HG03442 (cell line): ENCODE measurements around the gene ZNF768.
"Not testable (repeated sequence)": the region's sequence is repeated elsewhere in the genome, so short reads cannot be mapped to it uniquely, and the experiment has no call there.

Source experiments
- ATAC-seq: cut with Tn5 transposase; IDR thresholded peaks from one replicate; pipeline ENCODE4 v1.9.1; 2021; ENCODE audit warnings: mild to moderate bottlenecking, moderate library complexity; ENCODE audit not compliant: unreplicated experiment

The ZNF768 gene

GRCh38 chr16:30533748-30534367, 7.5 kb upstream of the ZNF768 start:
- peak; percentile 14 for ATAC-seq

GRCh38 chr16:30533146-30533522, 6.8 kb upstream of the ZNF768 start:
- ATAC-seq, result no peak

DNA sequence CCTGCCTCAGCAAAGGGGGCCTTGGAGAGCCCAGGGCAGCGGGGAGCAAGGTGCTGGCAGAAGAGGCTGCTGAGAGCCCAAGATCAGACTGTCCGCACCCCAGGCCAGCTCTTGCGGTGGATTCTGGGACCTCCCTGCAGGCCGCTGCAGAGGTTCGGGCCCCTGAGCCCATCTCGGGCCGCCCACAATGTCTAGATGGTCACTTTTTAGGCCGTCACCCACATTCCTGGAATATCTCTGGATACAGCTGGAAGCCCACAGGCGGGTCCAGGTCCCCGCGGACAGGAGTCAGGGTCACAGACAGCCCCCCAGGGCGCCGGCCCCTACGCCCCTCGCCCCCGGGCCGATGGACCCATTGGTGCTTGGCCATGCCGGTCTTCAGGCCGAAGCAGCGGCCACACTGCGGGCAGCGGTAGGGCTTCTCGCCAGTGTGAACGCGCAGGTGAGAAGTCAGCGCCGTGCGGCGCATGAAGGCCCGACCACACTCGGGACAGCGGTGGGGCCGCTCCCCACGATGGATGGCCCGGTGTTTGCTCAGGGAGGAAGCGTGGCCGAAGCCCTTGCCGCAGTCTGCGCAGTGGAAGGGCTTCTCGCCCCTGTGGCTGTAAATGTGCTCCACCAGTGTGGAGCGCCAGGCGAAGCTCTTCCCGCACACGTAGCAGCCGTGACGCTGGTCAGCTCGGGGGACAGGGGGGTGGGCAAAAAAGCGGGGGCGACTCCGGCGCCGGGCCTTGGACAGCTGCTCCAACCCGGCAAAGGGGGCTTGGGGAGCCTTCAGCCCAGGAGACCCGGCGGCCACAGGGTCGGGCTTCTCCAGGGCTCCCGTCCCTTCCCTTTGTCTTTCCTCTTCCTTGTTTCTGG, 6.1 kb upstream of the ZNF768 start:
- ATAC-seq, result no peak

GRCh38 chr16:30530163-30531037, 4.0 kb upstream of the ZNF768 start:
- no peak for ATAC-seq

DNA sequence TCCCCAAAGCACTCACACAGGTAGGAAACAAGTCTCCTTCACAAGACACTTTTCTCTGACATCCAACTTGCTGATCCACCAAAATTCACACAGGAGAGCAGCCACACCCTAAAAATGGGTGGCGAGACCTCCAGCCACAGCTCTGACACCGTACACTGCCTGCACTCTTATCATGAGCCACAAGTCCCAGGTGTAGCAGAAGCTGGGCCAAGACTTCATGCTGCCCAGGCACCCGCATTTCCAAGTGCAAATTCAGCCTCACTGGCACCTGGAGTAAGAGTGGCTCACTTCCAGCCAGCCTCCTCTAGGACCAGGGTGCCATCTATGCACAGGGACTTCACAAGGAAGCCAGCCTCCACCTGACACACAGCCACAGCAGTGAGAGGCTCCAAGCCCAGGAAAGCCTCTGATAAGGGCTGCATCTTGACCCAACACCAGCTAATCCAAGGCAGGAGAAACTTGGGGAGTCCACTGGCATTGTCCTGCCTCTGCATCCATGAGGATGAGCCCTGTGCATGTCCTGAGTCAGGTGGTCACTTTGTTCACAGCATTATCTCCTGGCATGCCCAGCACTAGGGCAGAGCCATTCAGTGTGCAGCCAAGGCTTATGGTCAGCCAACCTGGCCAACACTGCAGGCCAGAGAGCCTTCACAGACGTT, 2.6 kb upstream of the ZNF768 start:
- ATAC-seq, result no peak

DNA sequence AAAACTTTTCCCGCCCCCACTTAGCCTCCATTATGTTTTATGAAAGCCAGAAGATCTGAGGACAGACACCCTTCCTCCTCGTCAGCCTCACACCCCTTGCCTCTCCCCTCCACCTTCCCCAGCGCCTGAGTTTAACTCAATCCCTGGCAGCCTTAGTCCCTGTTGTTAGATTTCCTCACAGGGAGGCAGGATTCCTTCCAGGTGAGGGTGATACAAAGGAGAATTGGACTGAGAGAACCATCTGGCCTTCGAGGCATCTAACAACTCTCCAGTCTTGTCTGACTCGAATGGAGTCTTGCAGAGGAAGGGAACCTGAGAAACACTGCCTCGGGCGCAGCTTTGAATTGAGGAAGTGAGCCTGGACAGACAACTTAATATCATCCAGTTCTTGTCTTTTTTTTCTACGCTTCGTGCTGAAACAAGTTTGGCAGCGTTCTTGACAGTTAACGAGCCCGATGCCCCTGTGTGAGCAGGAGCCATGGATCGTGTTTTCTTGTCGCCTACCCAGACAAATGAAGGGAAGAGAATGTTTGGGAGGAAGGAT, 1.3 kb upstream of the ZNF768 start:
- ATAC-seq, result no peak

GRCh38 chr16:30526823-30527634, 663 bp upstream of the ZNF768 start:
- peak; percentile 79 for ATAC-seq

DNA sequence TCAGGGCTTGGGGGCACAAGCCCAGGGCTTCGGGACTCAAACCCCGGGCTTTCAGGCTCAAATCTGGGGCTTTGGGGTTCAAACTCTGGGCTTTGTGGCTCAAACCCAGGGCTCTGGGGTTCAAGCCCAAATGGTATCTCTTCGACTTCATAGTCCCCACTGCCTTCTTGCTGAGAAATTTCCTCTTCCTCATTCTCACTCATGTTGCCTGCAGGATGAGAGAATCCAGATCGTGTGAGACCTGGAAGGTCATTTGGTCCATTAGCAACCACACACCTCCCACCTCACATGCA, 576 bp downstream of the ZNF768 start:
- ATAC-seq, result no peak

- no peak for ATAC-seq
These were observed 1.5 kb downstream of the ZNF768 start for GRCh38 chr16:30524575-30525568.

GRCh38 chr16:30523768-30524574, 2.4 kb downstream of the ZNF768 start:
- ATAC-seq, result no peak

- ATAC-seq, result not testable (repeated sequence)
These were observed 3.5 kb downstream of the ZNF768 start for GRCh38 chr16:30522702-30523463.

- no peak for ATAC-seq
These were observed 4.3 kb downstream of the ZNF768 start for GRCh38 chr16:30521873-30522641.

DNA sequence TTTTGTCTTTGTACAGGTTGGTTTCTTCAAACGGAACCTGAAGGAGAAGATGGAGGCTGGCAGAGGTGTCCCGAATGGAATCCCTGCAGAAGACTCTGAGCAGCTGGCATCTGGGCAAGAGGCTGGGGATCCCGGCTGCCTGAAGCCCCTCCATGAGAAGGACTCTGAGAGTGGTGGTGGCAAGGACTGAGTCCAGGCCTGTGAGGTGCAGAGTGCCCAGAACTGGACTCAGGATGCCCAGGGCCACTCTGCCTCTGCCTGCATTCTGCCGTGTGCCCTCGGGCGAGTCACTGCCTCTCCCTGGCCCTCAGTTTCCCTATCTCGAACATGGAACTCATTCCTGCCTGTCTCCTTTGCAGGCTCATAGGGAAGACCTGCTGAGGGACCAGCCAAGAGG, 4.9 kb downstream of the ZNF768 start:
- no peak for ATAC-seq

DNA sequence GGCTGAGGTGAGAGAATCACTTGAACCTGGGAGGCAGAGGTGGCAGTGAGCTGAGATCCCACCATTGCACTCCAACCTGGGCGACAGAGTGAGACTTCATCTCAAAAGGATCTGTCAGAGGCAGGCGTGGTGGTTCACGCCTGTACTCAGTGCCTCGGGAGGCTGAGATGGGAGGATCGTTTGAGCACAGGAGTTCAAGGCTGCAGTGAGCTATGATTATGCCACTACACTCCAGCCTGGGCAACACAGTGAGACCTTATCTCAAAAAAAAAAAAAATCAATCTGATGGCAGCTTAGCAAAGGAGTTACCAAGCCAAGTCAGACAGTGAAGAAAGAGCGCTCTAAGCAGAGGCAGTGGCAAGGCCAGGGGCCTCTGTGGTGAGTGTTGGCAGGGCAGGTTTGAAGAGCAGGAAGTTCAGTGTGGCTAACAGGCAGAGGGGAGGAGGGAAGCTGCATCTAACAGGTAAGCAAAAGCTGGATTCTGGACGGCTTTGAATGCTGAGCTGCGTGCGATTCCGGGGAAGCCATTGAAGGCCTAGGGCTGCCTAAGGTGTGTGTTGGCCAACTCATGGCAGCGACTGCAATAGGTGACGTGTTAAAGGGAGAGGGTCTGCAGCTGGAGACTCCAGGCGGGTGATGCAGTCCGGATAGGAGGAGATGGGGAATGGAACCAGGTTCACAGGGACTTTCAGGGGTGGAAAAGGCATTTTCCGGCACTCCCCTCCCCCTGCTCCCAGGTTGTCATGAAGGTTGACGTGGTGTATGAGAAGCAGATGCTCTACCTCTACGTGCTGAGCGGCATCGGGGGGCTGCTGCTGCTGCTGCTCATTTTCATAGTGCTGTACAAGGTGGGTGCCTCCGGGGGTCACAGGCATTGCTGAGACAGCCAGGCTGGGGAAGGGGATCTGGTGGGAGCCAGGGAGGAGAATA, 7.0 kb downstream of the ZNF768 start:
- ATAC-seq, result no peak

GRCh38 chr16:30518552-30518951, 7.8 kb downstream of the ZNF768 start:
- ATAC-seq, result no peak
